Uterus (tissue), 4 donors: Measurements from ENCODE around the gene TMPRSS9. TPM values are rescaled to one million over a fixed set of nuclear protein-coding genes. Genes with fewer than 3 reads are reported as not detected.

ENCODE experiments used
- DNase-seq, 2 donors: peaks; one replicate each; pipeline ENCODE4 v3.0.0-alpha.2; 2019 to 2020
- H3K27ac ChIP-seq, 2 donors: fragments of 200-600 bp; sonication (generic); 1 replicate in 1 of 2; 2 replicates in 1 of 2; pipeline ENCODE4 v1.5.1; 2016 to 2018
- H3K27me3 ChIP-seq, 2 donors: fragments of 200-600 bp; sonication (generic); one replicate each; pipeline ENCODE4 v1.5.1; 2018 to 2019; ENCODE audit warnings: control low read depth in 1 of 2
- H3K36me3 ChIP-seq, 2 donors: fragments of 200-600 bp; sonication (generic); one replicate each; pipeline ENCODE4 v1.5.1; 2019; ENCODE audit warnings: control low read depth in 1 of 2
- H3K4me1 ChIP-seq, 2 donors: fragments of 200-600 bp; sonication (generic); one replicate each; pipeline ENCODE4 v1.5.1; 2018 to 2019; ENCODE audit warnings: control low read depth in 1 of 2
- H3K4me3 ChIP-seq, 2 donors: fragments of 200-600 bp; sonication (generic); 1 replicate in 1 of 2; 2 replicates in 1 of 2; pipeline ENCODE4 v1.5.1; 2018 to 2019; ENCODE audit warnings: mild to moderate bottlenecking in 1 of 2
- H3K9me3 ChIP-seq, 2 donors: fragments of 200-600 bp; sonication (generic); one replicate each; pipeline ENCODE4 v1.5.1; 2019; ENCODE audit warnings: control low read depth in 1 of 2
- CTCF ChIP-seq, 4 experiments: fragments of 200-600 bp in 2 of 4; fragments of 450-650 bp in 2 of 4; sonication (generic) in 2 of 4; IDR thresholded peaks; one replicate each; pipeline ENCODE4 v1.5.1; 2016 to 2019; ENCODE audit warnings: antibody characterized with exemption in 4 of 4, mild to moderate bottlenecking in 2 of 4, moderate library complexity in 1 of 4
- POLR2A ChIP-seq, 2 donors: fragments of 450-650 bp; IDR thresholded peaks; one replicate each; pipeline ENCODE4 v1.6.1; 2016; ENCODE audit warnings: antibody characterized with exemption in 2 of 2, mild to moderate bottlenecking in 1 of 2, moderate library complexity in 1 of 2
- intact Hi-C: fragments of 100-400 bp; cut with DNase I; formaldehyde crosslinking; loops from one replicate; pipeline ENCODE4 v1.15.1; 2023; ENCODE audit warnings: low total_unique reads
- total RNA-seq, 4 donors: library from RNA; depleted of rRNA in 3 of 4; stranded (reverse); fragments of >200 nt in 3 of 4; gene quantifications; one replicate each; pipeline versions ENCODE4 v1.1.0 to v1.2.4, GENCODE V29; 2014 to 2023
- donor health status: DM: yes; HTN: yes; CAD: no.

Gene TMPRSS9
- total RNA-seq, 4 donors from 2014 or later, result 0.69 TPM; not detected in 3

- Histone ChIP-seq H3K4me1 (no peaks in the 10 kb centered on the region), H3K36me3 (no peaks in the 10 kb centered on the region), H3K27ac (no peak overlapping the region), H3K4me3 (no peak overlapping the region), H3K27me3 (no peaks in the 10 kb centered on the region), H3K9me3 (no peaks in the 10 kb centered on the region)
- intact Hi-C loops, result no loop called here
- no peak for DNase-seq
- no peak for TF ChIP-seq POLR2A (IDR thresholded peaks at IDR 0.05)
- no peak for TF ChIP-seq CTCF (IDR thresholded peaks at IDR 0.05)
These were observed 9.4 kb upstream of the TMPRSS9 start for GRCh38 chr19:2350656-2351055.

GRCh38 chr19:2351591-2351990, 8.5 kb upstream of the TMPRSS9 start:
- TF ChIP-seq CTCF (IDR thresholded peaks at IDR 0.05) (no peak), POLR2A (IDR thresholded peaks at IDR 0.05) (no peak)
- no peak for DNase-seq
- Histone ChIP-seq H3K4me3 (no peak overlapping the region), H3K4me1 (no peaks in the 10 kb centered on the region), H3K9me3 (no peaks in the 10 kb centered on the region), H3K27me3 (no peaks in the 10 kb centered on the region), H3K36me3 (no peaks in the 10 kb centered on the region), H3K27ac (no peak overlapping the region)
- intact Hi-C loops, result no loop called here

GRCh38 chr19:2352121-2352520, 7.9 kb upstream of the TMPRSS9 start:
- no peak for DNase-seq
- no peaks in the 10 kb centered on the region for H3K27me3 ChIP-seq
- intact Hi-C loops, result no loop called here
- no peaks in the 10 kb centered on the region for H3K4me1 ChIP-seq
- no peak for TF ChIP-seq CTCF (IDR thresholded peaks at IDR 0.05)
- no peak for TF ChIP-seq POLR2A (IDR thresholded peaks at IDR 0.05)
- no peak overlapping the region for H3K27ac ChIP-seq
- no peak overlapping the region for H3K4me3 ChIP-seq
- H3K9me3 ChIP-seq, result no peaks in the 10 kb centered on the region
- no peaks in the 10 kb centered on the region for H3K36me3 ChIP-seq

GRCh38 chr19:2353159-2353886, 6.7 kb upstream of the TMPRSS9 start:
- H3K36me3 ChIP-seq, result no peaks in the 10 kb centered on the region
- no peaks in the 10 kb centered on the region for H3K9me3 ChIP-seq
- intact Hi-C loops, result no loop called here
- no peak overlapping the region for H3K27ac ChIP-seq
- no peaks in the 10 kb centered on the region for H3K4me1 ChIP-seq
- TF ChIP-seq CTCF (IDR thresholded peaks at IDR 0.05), result no peak
- no peak for TF ChIP-seq POLR2A (IDR thresholded peaks at IDR 0.05)
- H3K4me3 ChIP-seq, result no peak overlapping the region
- peak in 1 of 2 donors; percentile 12 for DNase-seq
- H3K27me3 ChIP-seq, result no peaks in the 10 kb centered on the region

- TF ChIP-seq POLR2A (IDR thresholded peaks at IDR 0.05), result no peak
- H3K27ac ChIP-seq, result no peak overlapping the region
- no peaks in the 10 kb centered on the region for H3K27me3 ChIP-seq
- H3K9me3 ChIP-seq, result no peaks in the 10 kb centered on the region
- intact Hi-C loops, result no loop called here
- no peak for DNase-seq
- no peaks in the 10 kb centered on the region for H3K36me3 ChIP-seq
- H3K4me1 ChIP-seq, result no peaks in the 10 kb centered on the region
- H3K4me3 ChIP-seq, result no peak overlapping the region
These were observed 6.0 kb upstream of the TMPRSS9 start for GRCh38 chr19:2353887-2354592.
